RWPE2 (cell line): Measurements from ENCODE around the gene PLXNB1.

ENCODE experiments used
- ATAC-seq: fragments of 200-7000 bp; cut with Tn5 transposase; 3 replicates; pipeline ENCODE4 v1.9.1; 2021; ENCODE audit warnings: low read depth
- DNase-seq: peaks from one replicate; pipeline ENCODE4 v3.0.0-alpha.2; 2020; ENCODE audit warnings: low spot score
- H3K27ac ChIP-seq: fragments of 450-650 bp; 2 replicates; pipeline ENCODE4 v1.5.1; 2017; ENCODE audit warnings: mild to moderate bottlenecking; ENCODE audit not compliant: poor library complexity, severe bottlenecking
- H3K27me3 ChIP-seq: fragments of 250-450 bp; sonication (Bioruptor Pico); 2 replicates; pipeline ENCODE4 v1.5.1; 2021; ENCODE audit warnings: mild to moderate bottlenecking, moderate library complexity; ENCODE audit not compliant: insufficient read depth, poor library complexity, severe bottlenecking
- H3K36me3 ChIP-seq: fragments of 250-450 bp; sonication (Bioruptor Pico); 2 replicates; pipeline ENCODE4 v1.5.1; 2020; ENCODE audit warnings: low read depth, mild to moderate bottlenecking, moderate library complexity
- H3K4me1 ChIP-seq: fragments of 250-450 bp; sonication (Bioruptor Pico); 2 replicates; pipeline ENCODE4 v1.5.1; 2021; ENCODE audit warnings: mild to moderate bottlenecking, moderate library complexity; ENCODE audit not compliant: insufficient read depth, poor library complexity, severe bottlenecking
- H3K4me3 ChIP-seq: fragments of 250-450 bp; sonication (Bioruptor Pico); 2 replicates; pipeline ENCODE4 v1.5.1; 2021; ENCODE audit warnings: mild to moderate bottlenecking, moderate library complexity; ENCODE audit not compliant: severe bottlenecking
- H3K9me3 ChIP-seq: fragments of 250-450 bp; sonication (Bioruptor Pico); 2 replicates; pipeline ENCODE4 v1.5.1; 2021; ENCODE audit warnings: mild to moderate bottlenecking, moderate library complexity; ENCODE audit not compliant: severe bottlenecking
- TF ChIP-seq, protein P1 (sequence below): fragments of 450-650 bp; IDR thresholded peaks from one replicate; pipeline ENCODE4 v1.5.1; 2017; ENCODE audit warnings: mild to moderate bottlenecking, moderate library complexity; ENCODE audit not compliant: poor library complexity, severe bottlenecking

The PLXNB1 gene

DNA sequence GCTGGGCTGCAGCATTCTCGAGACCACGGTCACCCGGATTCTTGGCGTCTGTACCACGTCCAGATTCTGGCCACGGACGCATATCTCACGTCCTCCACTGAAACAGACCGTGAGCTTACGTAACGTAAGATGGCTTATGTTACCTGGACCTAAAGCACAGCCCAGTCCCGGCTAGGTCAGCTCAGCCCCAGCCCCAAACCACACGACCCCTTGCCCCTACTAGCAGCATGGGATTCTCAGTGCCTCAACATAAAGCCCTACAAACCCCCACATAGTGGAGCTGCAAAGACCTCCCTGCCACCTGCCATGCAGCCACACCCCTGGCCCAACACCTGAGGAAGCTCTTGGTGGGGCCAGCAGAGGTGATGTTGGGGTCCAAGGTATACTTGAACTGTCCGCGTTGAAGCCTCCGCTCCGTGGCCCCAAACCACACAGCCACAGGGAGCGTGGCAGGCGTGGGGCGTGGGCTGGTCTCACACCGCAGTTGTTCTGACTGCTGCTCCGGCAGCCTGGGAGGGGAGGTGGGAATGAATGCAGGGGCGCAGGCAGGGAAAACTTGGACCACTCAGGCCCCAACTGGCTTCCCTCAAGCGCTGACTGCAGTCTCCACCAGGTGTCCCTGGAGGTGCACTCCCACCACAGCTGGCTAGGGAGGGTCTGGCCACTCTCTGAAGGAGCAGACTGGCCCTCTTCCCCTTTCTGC lies 14.5 kb downstream of the PLXNB1 start:
- Histone ChIP-seq H3K4me1 (no peaks in the 10 kb centered on the region), H3K9me3 (no peaks in the 10 kb centered on the region), H3K27ac (no peak overlapping the region), H3K36me3 (peaks cover 93% of the 10 kb centered on the region), H3K27me3 (no peaks in the 10 kb centered on the region), H3K4me3 (no peak overlapping the region)
- no peak for DNase-seq
- no peak for ATAC-seq
- TF ChIP-seq, protein P1, sequence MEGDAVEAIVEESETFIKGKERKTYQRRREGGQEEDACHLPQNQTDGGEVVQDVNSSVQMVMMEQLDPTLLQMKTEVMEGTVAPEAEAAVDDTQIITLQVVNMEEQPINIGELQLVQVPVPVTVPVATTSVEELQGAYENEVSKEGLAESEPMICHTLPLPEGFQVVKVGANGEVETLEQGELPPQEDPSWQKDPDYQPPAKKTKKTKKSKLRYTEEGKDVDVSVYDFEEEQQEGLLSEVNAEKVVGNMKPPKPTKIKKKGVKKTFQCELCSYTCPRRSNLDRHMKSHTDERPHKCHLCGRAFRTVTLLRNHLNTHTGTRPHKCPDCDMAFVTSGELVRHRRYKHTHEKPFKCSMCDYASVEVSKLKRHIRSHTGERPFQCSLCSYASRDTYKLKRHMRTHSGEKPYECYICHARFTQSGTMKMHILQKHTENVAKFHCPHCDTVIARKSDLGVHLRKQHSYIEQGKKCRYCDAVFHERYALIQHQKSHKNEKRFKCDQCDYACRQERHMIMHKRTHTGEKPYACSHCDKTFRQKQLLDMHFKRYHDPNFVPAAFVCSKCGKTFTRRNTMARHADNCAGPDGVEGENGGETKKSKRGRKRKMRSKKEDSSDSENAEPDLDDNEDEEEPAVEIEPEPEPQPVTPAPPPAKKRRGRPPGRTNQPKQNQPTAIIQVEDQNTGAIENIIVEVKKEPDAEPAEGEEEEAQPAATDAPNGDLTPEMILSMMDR = no peak

GRCh38 chr3:48414376-48415250 lies 15.3 kb downstream of the PLXNB1 start:
- DNase-seq (no peak), ATAC-seq (no peak)
- no peak overlapping the region for H3K4me3 ChIP-seq
- H3K27ac ChIP-seq = no peak overlapping the region
- no peaks in the 10 kb centered on the region for H3K27me3 ChIP-seq
- H3K36me3 ChIP-seq = peaks cover 94% of the 10 kb centered on the region
- TF ChIP-seq, protein P1 = no peak
- H3K4me1 ChIP-seq = no peaks in the 10 kb centered on the region
- no peaks in the 10 kb centered on the region for H3K9me3 ChIP-seq

DNA sequence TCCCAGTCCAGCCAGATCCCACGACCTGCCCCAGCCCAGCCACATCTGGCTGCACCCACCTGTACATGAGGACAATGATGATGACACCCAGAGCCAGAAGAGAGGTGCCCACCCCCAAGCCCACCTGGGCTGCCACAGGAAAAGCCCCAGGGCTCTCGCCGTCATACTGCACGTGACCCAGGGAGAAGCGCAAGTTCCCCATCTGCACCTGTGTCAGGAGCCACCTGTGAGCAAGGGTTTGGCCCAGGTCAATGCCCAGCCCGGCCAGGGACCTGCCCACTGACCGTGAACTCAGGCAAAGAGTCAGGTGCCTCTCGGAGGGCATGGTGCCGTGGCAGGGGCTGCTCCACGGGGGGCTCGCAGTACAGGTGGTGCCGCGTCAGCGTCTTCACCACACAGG lies 16.3 kb downstream of the PLXNB1 start:
- Histone ChIP-seq H3K27ac (peak overlapping the region; percentile 22), H3K9me3 (no peaks in the 10 kb centered on the region), H3K36me3 (peaks cover 99% of the 10 kb centered on the region), H3K4me3 (no peak overlapping the region), H3K27me3 (no peaks in the 10 kb centered on the region), H3K4me1 (no peaks in the 10 kb centered on the region)
- ATAC-seq = no peak
- TF ChIP-seq, protein P1 = no peak
- DNase-seq = peak; percentile 52

DNA sequence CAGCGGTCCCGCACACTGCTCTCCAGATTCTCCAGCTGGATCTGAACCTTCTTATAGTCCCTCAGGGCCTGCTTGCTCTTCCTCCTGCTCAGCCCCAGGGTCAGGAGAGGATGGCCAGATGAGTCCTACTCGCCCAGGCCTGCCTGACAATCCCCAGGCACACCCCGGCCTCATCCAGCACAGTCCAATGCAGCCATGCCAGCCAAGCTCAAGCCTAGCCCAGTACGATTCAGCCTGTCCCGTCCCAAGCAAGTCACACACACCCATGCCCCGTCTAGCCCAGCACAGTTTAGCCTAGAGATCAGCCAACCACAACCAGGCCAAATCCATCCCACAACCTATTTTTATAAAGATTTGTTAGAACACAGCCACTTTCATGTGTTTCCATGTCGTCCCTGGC lies 16.8 kb downstream of the PLXNB1 start:
- Histone ChIP-seq H3K36me3 (peaks cover 100% of the 10 kb centered on the region), H3K9me3 (no peaks in the 10 kb centered on the region), H3K27ac (peak overlapping the region; percentile 22), H3K4me3 (no peak overlapping the region), H3K27me3 (no peaks in the 10 kb centered on the region), H3K4me1 (no peaks in the 10 kb centered on the region)
- ATAC-seq (peak; percentile 37; the same call in 2 of the 3 replicates), DNase-seq (peak; percentile 52)
- TF ChIP-seq, protein P1 = no peak
